NK-92 treated with Interleukin-12 subunit alpha and Interleukin-12 subunit beta, amount 100 ng/mL, for 24 hours (cell line): Measurements from ENCODE around the gene CPSF4.

ENCODE experiments used
- DNase-seq: peaks from one replicate; lab custom pipeline; 2025; lab: John Stamatoyannopoulos, UW

CPSF4 gene

DNA sequence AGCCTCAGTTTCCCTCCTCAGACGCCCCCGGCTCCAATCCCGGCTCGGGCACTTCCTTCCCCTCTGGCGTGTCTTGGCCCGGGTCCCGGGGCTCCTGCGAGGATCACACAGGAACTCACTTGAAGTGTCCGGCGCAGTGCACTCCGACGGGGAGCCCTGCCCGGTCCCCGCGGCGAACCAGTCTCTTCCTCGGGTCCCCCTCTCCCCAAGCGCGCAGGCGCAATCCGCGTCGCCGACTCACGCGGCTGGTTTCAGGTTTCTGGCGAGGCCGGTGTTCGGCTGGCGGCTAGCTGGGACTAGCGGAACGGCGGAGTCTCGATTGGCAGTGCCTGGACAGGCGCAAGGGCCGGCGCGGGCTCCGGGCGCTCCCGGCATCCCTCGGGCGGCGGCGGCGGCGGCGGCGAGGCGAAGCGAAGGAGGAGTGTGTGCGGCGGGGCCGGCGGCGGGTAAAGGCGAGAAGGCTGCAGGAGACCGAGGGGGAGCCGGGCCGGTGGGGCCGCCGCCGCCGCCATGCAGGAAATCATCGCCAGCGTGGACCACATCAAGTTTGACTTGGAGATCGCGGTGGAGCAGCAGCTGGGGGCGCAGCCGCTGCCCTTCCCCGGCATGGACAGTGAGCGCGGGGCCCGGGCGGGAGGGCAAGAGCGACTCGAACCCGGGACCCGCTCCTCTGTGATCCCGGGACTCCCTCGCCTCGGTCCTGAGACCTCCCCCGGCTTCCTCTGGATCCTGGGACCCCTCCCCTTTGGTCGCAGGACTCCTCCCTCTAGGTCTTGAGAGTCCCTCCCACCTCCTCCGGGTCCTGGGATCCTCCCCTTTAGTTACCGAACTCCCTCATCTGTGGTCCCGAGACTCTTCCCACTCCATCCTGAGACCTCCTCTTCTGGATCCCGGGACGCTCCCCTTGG lies at the start of gene CPSF4, which contains the start of gene PTCD1:
TSS of gene CPSF4 (plus strand) at position 371 of the 908 bp plus-strand sequence. CDS start at position 511, 140 bp downstream.
TSS of gene PTCD1 (minus strand) at position 226 of the 908 bp plus-strand sequence. CDS start 3,556 bp downstream, outside the sequence.
- peak; percentile 96 for DNase-seq

DNA sequence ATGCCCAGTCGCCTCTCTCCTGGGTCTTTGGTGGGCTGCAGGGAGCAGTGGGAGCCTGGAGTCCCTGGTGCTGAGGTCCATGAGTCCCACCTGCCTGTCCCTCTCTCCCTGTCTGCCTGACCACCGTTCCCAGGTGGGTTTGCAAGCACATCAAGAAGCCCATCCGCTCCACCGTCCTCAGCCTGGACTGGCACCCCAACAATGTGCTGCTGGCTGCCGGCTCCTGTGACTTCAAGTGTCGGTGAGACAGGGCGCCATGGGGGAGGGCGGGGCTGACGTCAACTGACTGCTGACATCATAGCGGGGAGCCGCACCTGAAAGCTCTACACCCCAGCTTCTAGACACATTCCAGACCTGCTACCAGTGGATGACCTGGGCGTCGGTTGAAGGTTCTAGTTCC lies 49.0 kb upstream of the CPSF4 start:
- DNase-seq, result no peak

DNA sequence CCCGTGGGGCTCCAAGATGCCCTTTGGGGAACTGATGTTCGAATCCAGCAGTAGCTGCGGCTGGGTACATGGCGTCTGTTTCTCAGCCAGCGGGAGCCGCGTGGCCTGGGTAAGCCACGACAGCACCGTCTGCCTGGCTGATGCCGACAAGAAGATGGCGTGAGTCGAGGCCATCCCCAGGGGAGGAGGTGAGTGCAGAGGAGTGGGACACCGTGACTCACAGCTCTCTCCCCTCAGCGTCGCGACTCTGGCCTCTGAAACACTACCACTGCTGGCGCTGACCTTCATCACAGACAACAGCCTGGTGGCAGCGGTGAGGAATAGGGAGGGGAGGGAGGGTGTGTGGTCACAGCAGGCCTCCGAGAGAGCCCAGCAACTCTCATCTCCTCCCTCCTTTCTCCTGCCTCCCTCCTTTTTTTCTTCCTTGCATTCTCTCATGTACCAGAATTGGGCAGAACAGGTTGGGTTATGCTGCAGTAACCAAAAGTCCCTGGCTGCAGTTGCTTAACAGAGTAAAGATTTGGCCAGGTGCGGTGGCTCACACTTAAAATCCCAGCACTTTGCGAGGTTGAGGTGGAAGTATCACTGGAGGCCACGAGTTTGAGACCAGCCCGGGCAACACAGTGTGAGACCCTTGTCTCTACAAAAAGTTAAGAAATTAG lies 47.7 kb upstream of the CPSF4 start:
- no peak for DNase-seq

DNA sequence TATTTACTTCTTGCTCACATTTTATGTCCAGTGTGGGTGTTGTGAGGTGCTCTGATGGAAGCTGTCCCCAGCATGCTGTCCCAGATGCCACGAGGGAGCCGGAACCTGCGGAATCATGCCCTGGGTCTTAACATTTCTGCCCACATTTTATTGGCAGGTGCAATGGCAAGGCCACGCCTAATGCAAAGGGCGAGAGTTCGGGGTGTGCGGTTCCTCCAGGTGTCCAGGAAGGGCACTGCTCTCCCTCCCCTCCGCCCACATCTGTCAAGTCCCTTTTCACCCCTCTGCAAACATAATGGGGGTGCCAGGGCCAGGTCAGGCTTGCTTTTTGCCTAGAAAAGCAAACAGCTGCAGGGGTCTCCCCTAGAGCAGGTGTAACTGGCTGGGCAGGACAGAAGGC lies 46.7 kb upstream of the CPSF4 start:
- DNase-seq, result no peak

DNA sequence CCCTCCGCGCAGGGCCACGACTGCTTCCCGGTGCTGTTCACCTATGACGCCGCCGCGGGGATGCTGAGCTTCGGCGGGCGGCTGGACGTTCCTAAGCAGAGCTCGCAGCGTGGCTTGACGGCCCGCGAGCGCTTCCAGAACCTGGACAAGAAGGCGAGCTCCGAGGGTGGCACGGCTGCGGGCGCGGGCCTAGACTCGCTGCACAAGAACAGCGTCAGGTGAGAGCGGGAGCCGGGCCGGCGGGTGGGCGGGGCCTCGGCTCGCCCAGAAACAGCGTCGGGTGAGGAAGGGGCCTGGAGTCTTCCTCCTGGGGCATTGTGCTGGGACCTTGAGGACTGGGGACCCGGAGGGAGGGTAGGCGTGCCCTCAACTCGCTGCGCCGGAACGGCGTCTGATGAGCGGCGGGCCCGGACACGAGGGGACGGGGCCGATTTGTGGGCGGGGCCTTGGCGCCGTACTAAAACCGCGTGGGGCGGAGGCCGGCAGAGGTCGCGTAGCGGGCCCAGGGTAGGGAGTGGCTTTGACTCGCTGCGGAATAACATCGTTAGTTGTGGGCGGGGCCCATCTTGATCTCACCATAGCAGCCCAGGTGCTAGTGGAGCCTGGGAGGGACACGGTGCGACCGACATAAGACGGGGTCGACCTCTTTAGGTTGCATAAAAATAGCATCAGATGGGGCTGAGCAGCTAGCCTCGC lies 45.9 kb upstream of the CPSF4 start:
- DNase-seq, result no peak

DNA sequence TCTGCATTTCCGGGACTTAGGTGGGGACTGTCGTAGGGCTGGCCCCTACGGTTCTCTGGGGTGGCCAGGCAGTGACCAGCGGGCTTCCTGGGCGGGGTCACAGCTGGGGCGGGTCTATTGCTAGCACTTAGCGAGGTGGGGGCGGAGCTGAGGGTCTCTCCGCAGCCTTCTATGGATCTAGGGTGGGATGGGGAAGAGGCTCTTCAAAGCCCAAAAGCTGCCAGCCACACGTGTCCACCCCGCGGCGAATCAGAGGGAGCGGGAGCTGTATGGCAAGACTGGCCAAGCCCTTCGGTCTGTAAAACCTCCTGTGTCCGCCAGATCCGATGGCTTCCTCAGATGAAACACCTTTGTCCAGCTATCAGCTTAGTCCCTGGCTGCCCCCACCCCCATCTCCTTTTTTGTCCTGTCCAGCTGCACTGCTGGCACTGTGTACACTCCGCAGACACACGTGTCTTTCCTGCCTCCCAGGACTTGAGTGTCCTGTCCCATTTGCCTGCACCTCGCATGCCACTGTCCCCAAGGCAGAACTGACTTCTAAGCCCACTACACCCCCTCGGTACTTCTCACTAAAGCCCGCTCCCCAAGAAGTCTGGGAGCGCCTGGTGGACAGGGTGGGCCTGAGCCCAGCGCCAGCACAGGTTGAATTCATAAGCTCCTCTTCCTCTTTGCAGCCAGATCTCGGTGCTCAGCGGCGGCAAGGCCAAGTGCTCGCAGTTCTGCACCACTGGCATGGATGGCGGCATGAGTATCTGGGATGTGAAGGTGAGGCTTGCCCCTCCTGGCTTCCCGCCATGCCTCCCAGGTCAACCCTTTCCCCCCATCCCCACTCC lies 45.2 kb upstream of the CPSF4 start:
- no peak for DNase-seq

DNA sequence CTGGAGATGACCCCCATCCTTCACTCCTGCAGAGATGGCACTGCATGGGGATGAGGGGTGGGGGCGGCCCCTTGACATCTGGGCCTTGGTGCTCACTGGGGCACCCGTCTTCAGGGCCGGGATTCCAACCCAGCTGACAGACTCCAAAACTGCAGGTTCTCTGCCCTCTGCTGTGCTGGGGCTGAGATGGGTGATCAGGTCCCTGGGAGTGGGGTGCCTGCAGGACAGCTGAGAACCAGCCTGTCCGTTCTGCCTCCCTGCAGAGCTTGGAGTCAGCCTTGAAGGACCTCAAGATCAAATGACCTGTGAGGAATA lies 44.6 kb upstream of the CPSF4 start:
- DNase-seq, result no peak

DNA sequence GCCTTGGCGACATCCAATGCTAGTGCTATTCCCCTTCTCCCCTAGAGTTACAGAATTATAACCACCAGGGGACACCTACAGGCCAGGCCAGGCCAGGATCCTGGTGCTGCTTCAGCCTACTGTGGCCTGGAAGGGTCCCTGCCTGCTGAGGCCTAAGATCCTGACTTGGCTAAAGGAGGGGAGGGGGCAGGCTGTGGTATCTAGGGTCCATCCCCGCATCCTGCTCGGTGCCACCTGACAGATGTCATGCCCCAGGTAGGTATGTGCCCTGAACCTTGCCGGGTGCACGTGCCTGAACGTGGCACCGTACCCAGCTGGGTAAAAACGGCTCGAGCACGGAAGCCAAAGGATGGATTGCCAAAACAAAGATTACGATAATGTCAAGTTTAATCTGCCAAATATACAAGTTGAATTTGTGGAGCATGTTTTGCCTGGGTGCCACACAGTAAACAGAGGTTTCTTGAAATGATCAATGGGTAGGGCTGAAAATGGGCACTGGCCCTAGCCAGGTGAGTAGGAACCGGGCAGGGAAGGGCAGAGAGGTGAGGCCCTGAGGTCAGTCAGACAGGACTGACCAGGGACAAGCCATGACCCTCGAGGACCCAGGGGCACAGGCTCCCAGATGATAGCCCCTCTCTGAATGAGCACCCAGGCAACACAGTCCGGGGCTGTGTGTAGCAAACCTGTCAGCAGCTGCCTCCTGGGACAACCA lies 43.0 kb upstream of the CPSF4 start:
- DNase-seq, result no peak

DNA sequence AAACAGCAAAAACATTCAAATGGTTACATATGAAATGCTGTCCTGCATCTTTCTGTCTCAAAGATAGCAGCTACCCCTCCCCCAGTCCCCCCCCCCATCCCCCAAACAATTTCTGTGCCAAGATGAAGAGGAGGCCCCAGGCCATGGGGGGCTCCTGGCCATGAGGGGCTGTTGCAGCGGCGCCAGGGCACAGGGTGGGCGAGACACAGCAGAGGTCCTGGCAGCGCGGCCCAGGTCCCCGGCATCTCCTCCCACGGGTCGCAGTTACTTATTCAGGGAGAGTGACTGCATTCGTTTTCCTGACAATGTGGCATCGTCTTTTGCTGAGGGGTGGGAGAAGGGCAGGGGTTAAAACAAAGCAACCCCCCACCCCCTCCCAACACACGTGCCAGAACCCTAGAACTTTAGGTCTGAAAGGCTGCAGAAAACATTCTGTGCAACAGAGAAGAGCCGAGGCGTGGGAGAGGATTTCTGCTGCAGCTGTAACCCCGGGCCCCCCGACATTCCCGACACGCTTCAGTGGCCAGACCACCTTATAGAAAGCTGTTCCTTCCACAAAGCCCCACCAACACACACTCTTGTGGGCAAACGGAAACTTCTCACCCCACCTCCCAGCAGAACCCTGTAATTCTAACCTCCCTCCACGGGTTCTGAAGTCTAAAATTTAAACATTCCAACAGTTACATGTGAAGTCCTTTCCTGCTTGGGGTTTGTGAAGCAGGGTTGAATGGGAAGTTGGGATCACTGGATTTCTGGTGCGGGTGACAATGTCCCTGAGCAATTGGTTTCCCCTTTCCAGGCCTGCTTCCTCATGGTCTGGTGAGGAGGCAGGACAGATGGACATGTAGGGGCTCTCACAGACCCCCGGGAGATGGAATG lies 42.1 kb upstream of the CPSF4 start:
- no peak for DNase-seq

DNA sequence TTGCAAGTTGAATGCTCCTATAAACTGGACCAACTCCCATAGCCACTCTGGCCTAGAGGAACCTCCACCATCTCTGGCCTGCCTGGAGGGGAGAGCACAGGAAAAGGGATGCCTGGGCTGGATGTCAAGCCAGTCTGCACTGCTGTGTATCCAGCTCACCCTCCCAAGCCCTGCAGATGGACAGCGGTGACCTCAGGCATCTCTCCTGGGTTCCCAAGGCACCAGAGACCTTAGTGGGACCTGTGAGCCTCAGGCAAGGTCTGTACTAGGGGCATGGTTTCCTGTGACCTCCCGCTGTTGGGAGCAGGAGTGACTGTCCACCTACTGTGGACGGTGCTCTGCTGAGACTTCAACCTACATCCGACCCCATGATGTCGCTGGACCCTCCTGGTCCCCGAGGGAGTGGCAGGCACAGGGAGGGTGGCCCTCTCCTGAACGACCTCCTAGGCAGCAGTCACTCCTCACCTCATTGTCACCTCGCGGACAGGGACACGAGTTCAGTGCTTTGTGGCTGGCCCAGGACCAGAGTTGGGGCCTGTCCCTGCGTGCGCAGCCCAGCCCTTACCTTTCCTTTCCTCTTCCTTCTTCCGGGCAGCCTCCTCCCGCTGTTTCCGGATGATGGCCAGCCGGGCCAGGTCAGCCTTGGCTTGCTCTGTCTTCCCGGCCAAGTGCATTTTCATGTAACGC lies 41.3 kb upstream of the CPSF4 start:
- no peak for DNase-seq

DNA sequence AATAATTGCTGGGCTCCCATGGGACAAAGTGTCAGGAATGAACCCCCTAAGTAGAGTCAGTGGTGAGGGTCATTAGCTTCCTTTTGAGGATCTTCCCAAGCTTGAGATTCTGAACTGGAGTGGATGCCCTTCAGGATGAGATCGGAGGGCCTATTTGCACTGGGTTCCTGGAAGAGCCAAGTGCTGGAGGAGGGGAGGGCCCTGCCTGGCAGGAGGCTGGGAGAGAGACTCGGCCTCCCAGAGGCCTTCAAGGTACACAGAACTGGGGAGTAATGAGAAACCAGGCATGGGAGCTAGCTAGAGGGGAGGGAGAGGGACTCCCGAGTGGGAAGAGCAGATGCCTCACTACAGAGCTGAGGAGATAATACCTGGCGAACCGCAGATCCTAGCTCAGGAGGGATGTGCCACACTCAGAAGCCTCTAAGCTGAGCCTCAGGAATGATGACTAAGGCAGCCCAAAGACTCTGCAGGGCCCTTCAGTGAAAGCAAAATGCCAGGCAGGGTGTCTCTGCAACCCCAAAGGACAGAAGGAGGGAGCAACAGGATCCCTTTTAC lies 39.8 kb upstream of the CPSF4 start:
- no peak for DNase-seq

DNA sequence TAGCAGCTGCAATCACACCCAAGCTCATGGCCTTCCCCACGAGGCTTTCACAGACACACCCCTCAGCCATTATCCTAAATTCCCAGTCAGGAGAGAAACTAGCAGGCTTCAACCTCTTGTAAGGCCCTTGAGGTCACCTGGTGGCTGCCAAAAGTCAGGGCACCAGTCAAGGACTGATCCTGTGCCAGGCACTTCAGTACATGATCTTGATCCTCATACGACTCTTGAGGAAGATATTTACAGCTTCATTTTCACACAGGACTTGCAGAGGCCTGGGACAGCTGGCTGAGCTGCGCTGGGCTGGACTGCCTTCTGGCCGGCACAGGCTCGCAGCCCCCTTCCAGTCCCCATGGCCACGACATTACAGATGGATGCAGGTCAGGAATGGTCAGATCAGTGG lies 39.1 kb upstream of the CPSF4 start:
- DNase-seq, result no peak

DNA sequence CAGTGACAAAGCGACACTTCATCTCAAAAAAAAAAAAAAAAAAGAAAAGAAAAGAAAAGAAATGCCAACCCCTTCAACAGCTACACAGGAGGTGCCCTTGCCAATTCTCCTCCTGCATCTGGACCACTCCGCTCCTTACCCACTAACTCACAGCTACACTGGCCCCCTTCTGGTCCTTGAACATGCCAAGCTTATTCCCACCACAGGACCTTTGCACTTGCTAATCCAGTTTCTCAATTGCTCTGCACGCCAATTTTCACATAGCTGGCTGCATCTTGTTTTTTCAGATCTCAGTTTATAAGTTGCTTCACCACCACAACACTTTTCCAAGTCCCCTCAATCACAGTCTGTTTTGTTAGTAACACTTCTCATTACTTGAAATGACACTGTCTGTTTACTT lies 35.9 kb upstream of the CPSF4 start:
- DNase-seq, result no peak

DNA sequence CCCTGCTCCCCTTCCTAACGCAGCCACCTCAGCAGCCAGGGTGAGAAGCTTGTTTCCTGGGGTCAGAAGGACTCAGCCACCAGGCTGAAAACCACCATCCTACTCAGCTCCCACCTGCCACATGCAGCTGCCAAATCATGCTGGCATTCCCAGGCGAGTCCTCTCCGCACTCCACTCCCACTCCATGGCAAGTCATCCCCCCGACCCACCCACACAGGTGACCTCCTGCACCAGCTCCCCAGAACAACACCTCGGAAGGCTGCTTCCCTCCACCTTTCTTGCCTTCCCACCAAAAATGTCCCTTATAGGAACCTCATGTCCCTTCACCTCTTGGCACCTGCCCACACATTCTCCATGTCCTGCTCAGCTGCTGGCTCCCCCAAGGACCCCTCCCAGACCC lies 35.0 kb upstream of the CPSF4 start:
- DNase-seq, result no peak

DNA sequence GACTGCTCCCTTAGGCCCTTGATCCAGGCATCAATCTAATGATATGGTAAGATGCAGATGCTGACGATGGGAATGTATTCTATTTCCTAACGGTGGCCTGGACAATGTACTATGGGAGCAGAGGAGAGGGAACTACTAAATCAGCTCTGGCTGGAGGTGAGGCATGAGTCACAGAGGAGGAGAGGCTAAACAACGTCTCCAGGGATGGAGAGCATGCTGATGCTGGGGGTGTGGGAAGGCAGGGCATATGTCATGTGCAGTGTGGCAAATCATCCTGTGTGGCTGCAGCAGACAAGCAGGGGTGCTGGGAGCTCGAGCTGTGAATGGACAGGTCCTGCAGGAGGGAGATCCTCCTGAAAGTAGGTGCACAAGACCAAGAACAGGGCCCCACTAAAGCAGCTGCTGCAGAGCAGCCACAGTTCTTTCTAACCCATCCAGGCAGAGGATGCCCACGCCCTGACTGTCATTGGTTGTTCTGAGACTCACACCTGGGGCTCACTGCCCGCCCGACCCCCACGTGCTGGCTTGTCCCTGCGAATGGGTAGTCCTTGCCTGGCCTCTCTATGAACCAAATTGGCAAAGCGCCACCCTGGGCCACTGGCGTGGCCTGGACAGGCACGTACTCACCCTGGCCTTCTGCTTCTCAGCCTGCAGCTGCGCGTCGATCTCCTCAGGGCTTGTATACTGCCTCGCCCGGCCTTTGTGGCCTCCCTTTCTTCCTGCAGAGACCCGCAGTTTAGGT lies 34.3 kb upstream of the CPSF4 start:
- DNase-seq, result no peak

DNA sequence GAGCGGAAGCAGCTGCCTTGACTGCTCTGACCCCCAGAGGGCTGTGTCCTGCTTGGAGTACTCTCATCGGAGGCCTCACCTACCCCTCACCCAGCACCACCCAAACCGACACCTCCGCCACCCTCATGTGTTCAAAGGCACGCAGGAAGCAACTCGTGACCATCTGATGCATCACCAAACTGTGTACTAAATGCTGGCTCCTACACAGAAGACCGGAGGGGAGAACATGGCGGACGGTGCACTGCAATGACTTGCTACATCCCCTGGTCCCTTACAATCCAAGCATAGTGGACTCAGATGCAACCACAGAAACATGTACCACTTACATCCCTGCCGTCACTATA lies 33.8 kb upstream of the CPSF4 start:
- no peak for DNase-seq

DNA sequence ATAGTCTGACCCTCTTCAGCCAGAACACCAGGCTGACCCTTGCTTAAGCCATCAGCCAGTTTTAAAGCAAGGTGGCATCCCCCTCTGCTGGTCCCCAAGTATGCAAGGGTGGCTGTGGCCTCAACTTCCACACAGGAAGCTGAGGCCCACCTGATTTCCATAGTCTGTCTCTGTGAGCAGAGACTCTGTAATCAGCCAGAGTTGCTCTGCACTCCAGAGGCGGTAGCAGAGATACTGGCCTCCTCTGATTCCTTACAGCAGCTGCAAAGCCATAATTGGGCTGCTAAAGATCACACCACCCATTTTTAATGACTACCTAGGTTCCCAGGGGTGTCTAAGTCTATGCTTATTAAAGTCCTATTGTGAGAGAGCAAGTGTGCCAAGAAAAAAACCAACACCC lies 32.2 kb upstream of the CPSF4 start:
- DNase-seq, result no peak

DNA sequence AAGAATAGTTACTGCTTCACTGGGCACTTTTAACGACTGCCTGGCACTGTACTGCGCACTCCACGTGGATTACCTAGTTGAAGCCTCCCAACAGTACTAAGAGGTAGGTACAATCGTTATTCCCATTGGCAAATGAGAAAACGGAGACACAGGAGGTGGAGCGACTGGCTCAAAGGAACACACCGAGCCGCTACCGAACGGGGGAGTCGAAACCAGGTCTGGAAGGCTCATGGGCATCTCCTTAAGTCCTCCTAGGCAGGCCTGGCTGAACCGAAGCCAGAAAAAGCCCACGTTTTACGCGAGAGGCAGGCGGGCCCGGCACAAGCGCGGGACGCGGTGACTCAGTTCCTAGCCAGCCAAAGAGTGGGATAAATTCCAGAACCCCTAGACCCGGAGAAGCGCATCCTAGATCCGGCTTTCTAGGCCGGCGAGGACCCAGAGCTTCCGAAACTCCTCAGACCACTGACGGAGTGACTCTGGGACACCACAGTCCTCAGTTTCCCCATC lies 30.8 kb upstream of the CPSF4 start:
- peak; percentile 37 for DNase-seq
